Ureter (tissue), 1 donor: ENCODE measurements around the gene ZNG1B. TPM values are rescaled to one million over a fixed set of nuclear protein-coding genes. Genes with fewer than 3 reads are reported as not detected.
A peak's percentile ranks its signal among the peaks of the same experiment; 100 is the strongest.
"Not testable (repeated sequence)": the region's sequence is repeated elsewhere in the genome, so short reads cannot be mapped to it uniquely, and the experiment has no call there.

Experiments
- DNase-seq: peaks from one replicate; pipeline ENCODE4 v3.0.0-alpha.2; 2020; ENCODE audit warnings: low spot score
- total RNA-seq: library from RNA; stranded (reverse); gene quantifications from one replicate; pipeline ENCODE4 v1.2.4, GENCODE V29; 2023
- donor health status: DM: yes; HTN: yes; CAD: no.

The ZNG1B gene
- 46.0 TPM for total RNA-seq

- DNase-seq: peak; percentile 73
Measured at GRCh38 chr2:113437508-113438465, at the start of gene ZNG1B. ZNG1B (plus strand) TSS chr2:113437691; CDS start chr2:113437869, 178 bp downstream.

GRCh38 chr2:113390124-113390849 lies 47.2 kb upstream of the ZNG1B start:
- peak; percentile 77 for DNase-seq

GRCh38 chr2:113391073-113391472 lies 46.4 kb upstream of the ZNG1B start:
- DNase-seq: no peak

- no peak for DNase-seq
Measured at GRCh38 chr2:113406114-113406513, 31.4 kb upstream of the ZNG1B start.

GRCh38 chr2:113407446-113408099 lies 29.9 kb upstream of the ZNG1B start:
- DNase-seq: no peak

- not testable (repeated sequence) for DNase-seq
Measured at GRCh38 chr2:113411725-113412352, 25.7 kb upstream of the ZNG1B start.

- not testable (repeated sequence) for DNase-seq
Measured at GRCh38 chr2:113412774-113413173, 24.7 kb upstream of the ZNG1B start.

- DNase-seq: not testable (repeated sequence)
Measured at GRCh38 chr2:113431773-113432172, 5.7 kb upstream of the ZNG1B start.

GRCh38 chr2:113433468-113433867 lies 4.0 kb upstream of the ZNG1B start:
- not testable (repeated sequence) for DNase-seq

GRCh38 chr2:113465770-113466169 lies 28.3 kb downstream of the ZNG1B start:
- not testable (repeated sequence) for DNase-seq

GRCh38 chr2:113476688-113477368 lies 39.3 kb downstream of the ZNG1B start:
- not testable (repeated sequence) for DNase-seq

GRCh38 chr2:113496527-113496926 lies 59.0 kb downstream of the ZNG1B start:
- not testable (repeated sequence) for DNase-seq

GRCh38 chr2:113498365-113498764 lies 60.9 kb downstream of the ZNG1B start, which contains the start of gene FOXD4L1:
FOXD4L1 (plus strand) TSS chr2:113498665; CDS start chr2:113499257, 592 bp downstream.
- DNase-seq: not testable (repeated sequence)

GRCh38 chr2:113499019-113499885 lies 61.8 kb downstream of the ZNG1B start:
- not testable (repeated sequence) for DNase-seq

- DNase-seq: not testable (repeated sequence)
Measured at GRCh38 chr2:113499886-113500722, 62.6 kb downstream of the ZNG1B start.

GRCh38 chr2:113500723-113501038 lies 63.2 kb downstream of the ZNG1B start:
- DNase-seq: not testable (repeated sequence)

GRCh38 chr2:113502216-113503093 lies 65.0 kb downstream of the ZNG1B start:
- DNase-seq: not testable (repeated sequence)
